KMS-11 (cell line): Measurements from ENCODE around the gene RAE1.

ENCODE experiments used
- H2AFZ ChIP-seq: fragments of 200-600 bp; sonication (generic); 2 replicates; pipeline ENCODE4 v1.6.1; 2016; ENCODE audit warnings: antibody characterized with exemption, mixed run types, low read depth
- H3K27ac ChIP-seq: fragments of 200-600 bp; sonication (generic); 2 replicates; pipeline ENCODE4 v1.6.1; 2016; ENCODE audit warnings: mild to moderate bottlenecking, mixed run types
- H3K27me3 ChIP-seq: fragments of 200-600 bp; sonication (generic); 2 replicates; pipeline ENCODE4 v1.6.1; 2017; ENCODE audit warnings: mild to moderate bottlenecking, low read depth, mixed run types, moderate library complexity; ENCODE audit not compliant: insufficient read depth
- H3K36me3 ChIP-seq: fragments of 200-600 bp; sonication (generic); 2 replicates; pipeline ENCODE4 v1.6.1; 2017; ENCODE audit warnings: mild to moderate bottlenecking, mixed run types; ENCODE audit not compliant: insufficient read depth
- H3K4me1 ChIP-seq: fragments of 200-600 bp; sonication (generic); 2 replicates; pipeline ENCODE4 v1.6.1; 2016; ENCODE audit warnings: mild to moderate bottlenecking, low read depth, mixed run types; ENCODE audit not compliant: poor library complexity, severe bottlenecking
- H3K4me2 ChIP-seq: fragments of 200-600 bp; sonication (generic); 2 replicates; pipeline ENCODE4 v1.7.0; 2016; ENCODE audit warnings: mild to moderate bottlenecking, mixed run types
- H3K4me3 ChIP-seq: fragments of 200-600 bp; sonication (generic); IDR thresholded peaks from 2 replicates; pipeline ENCODE4 v1.6.1; 2017; ENCODE audit warnings: low read depth, low read length, mixed read lengths; ENCODE audit not compliant: insufficient read depth
- H3K79me2 ChIP-seq: fragments of 200-600 bp; sonication (generic); 2 replicates; pipeline ENCODE4 v1.6.1; 2016; ENCODE audit warnings: low read depth, mixed run types; ENCODE audit not compliant: insufficient read depth
- H3K9ac ChIP-seq: fragments of 200-600 bp; sonication (generic); 2 replicates; pipeline ENCODE4 v1.6.1; 2016; ENCODE audit warnings: mild to moderate bottlenecking, mixed run types
- H4K20me1 ChIP-seq: fragments of 200-600 bp; sonication (generic); 2 replicates; pipeline ENCODE4 v1.6.1; 2016; ENCODE audit warnings: mild to moderate bottlenecking, mixed run types; ENCODE audit not compliant: insufficient read depth
- CTCF ChIP-seq: fragments of 200-600 bp; sonication (generic); conservative IDR thresholded peaks from 2 replicates; pipeline ENCODE4 v1.6.1; 2017; ENCODE audit warnings: low read depth, mild to moderate bottlenecking, antibody characterized with exemption, low read length, moderate library complexity, mixed read lengths

Gene RAE1

DNA sequence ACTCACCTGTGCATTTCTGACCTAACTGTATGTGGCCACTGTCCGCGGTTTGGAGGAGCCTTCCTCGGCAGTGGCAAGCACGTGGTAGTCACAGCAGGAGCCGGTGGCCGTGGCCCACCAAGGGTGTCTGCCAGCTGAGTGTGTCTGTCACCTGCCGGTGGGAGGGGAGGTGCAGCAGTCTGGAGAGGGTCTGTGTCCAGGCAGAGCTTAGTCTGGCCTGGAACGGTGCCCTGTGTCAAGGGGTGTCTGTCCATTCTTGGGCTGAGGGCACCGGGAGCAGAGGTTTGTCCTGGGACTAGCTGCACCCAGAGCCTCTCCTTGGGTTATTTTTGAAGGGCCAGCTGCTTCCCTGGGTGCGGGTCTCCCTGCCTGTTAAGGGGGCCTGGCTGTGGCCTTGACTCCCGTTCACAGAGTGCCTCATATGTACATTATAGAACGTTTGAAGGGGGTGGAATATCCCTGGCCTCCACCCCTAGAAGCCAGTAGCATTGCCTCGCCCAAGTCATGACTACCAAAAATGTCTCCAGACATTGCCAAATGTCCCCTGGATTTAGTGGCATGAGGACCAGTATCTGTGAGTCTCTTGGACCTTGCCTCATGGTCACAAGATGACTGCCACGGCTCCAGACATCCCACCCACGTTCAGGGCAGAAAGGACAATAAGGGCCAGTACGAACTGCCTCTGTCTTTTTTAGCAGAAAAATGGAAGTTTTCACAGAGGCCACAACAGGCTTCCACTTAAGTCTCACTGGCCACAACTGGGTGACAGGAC, 45.3 kb downstream of the RAE1 start:
- Histone ChIP-seq H3K36me3 (peaks cover 7% of the 10 kb centered on the region), H3K9ac (no peak overlapping the region)

GRCh38 chr20:57396984-57397692, 46.1 kb downstream of the RAE1 start:
- peak overlapping the region; percentile 82 for H3K27ac ChIP-seq
- H4K20me1 ChIP-seq = peaks cover 32% of the 10 kb centered on the region

More for the DNA sequence above, 45.3 kb downstream of the RAE1 start:
- Histone ChIP-seq H3K27me3 (no peaks in the 10 kb centered on the region), H4K20me1 (peaks cover 28% of the 10 kb centered on the region), H3K27ac (peak overlapping the region; percentile 16; the same call in 1 of the 2 replicates), H3K4me1 (peaks cover 81% of the 10 kb centered on the region), H3K4me3 (no peak overlapping the region), H2AFZ (no peak overlapping the region), H3K79me2 (peaks cover 86% of the 10 kb centered on the region), H3K4me2 (peak overlapping the region; percentile 94; the same call in 1 of the 2 replicates)
- TF ChIP-seq CTCF = no peak

DNA sequence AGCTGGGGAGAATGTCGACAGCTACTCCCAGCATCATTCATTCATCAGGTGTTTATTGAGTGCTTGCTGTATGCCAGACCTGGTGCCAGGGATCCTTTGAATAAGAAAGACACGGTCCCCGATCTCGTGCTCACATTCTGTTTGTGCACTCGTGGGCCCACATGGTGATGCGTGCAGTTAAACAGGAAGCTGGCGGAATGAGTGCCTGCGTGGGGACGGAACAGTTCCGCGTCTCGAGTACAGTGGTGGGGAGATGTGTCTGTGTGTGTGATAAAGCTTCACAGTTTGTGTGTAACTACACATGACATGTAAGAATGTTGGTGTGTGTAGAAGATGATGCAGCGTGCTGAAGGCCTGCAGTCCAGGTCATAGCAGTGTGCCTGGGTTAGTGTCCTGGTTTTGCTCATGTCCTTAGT, 46.6 kb downstream of the RAE1 start:
- TF ChIP-seq CTCF = no peak
- Histone ChIP-seq H2AFZ (no peak overlapping the region), H3K27me3 (no peaks in the 10 kb centered on the region), H3K4me3 (no peak overlapping the region), H4K20me1 (peaks cover 30% of the 10 kb centered on the region), H3K79me2 (peaks cover 90% of the 10 kb centered on the region), H3K4me2 (peak overlapping the region; percentile 94), H3K27ac (peak overlapping the region; percentile 82), H3K4me1 (peaks cover 84% of the 10 kb centered on the region), H3K36me3 (peaks cover 7% of the 10 kb centered on the region), H3K9ac (peak overlapping the region; percentile 46; the same call in 1 of the 2 replicates)

More at GRCh38 chr20:57396984-57397692, 46.1 kb downstream of the RAE1 start:
- Histone ChIP-seq H3K4me2 (peak overlapping the region; percentile 94), H3K79me2 (peaks cover 91% of the 10 kb centered on the region), H3K4me3 (no peak overlapping the region), H2AFZ (no peak overlapping the region), H3K9ac (peak overlapping the region; percentile 46; the same call in 1 of the 2 replicates), H3K4me1 (peaks cover 84% of the 10 kb centered on the region), H3K36me3 (peaks cover 7% of the 10 kb centered on the region), H3K27me3 (no peaks in the 10 kb centered on the region)
- no peak for TF ChIP-seq CTCF

DNA sequence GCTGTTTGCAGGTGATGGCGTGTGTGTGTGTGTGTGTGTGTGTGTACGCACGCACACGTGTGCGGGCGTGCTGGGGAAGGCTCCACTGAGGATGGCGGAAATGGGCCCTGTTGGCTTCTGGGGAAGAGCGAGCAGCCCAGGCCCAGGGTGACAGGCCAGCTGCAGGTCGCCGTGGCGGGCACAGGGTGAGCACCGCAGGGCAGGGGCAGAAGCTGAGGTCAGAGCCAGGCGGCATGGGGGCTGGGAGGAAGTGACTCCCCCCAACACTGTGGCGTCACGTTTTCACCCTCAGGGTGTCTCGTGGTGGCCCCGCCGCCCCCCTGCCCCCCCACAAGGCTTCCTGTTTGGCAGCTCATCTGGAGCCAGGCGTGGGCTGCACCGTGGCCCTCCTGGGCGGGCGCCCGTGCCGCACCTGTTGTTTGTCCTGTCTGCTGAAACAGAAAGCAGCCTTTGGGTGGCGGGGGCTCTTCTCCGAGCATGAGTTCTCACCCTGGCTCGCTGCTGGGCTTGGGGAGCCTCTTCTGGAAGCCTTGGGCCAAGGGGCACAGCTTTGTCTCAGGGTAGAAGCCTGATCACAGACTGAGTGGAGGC, 47.3 kb downstream of the RAE1 start:
- H3K36me3 ChIP-seq = peaks cover 7% of the 10 kb centered on the region
- peaks cover 90% of the 10 kb centered on the region for H3K79me2 ChIP-seq
- no peaks in the 10 kb centered on the region for H3K27me3 ChIP-seq
- H3K4me2 ChIP-seq = peak overlapping the region; percentile 94
- peak overlapping the region; percentile 82 for H3K27ac ChIP-seq
- peaks cover 35% of the 10 kb centered on the region for H4K20me1 ChIP-seq
- H2AFZ ChIP-seq = no peak overlapping the region
- peaks cover 81% of the 10 kb centered on the region for H3K4me1 ChIP-seq
- H3K4me3 ChIP-seq = no peak overlapping the region
- H3K9ac ChIP-seq = peak overlapping the region; percentile 46; the same call in 1 of the 2 replicates
- TF ChIP-seq CTCF = no peak
